ENCODE results near the gene SPATA20.

GRCh38 chr17:50541402-50541715 is 5.6 kb upstream of the SPATA20 start:
- TF ChIP-seq POLR2A (IDR thresholded peaks at IDR 0.05; ENCODE audit: low read length), result no peak
- no peak for TF ChIP-seq RNF2 (IDR thresholded peaks at IDR 0.05; ENCODE audit: borderline replicate concordance, low read depth)
- TF ChIP-seq CTCF (IDR thresholded peaks at IDR 0.05), result no peak
- TF ChIP-seq MYC (IDR thresholded peaks at IDR 0.05; ENCODE audit: borderline replicate concordance, low read length), result no peak
- TF ChIP-seq RCOR1 (IDR thresholded peaks at IDR 0.05; ENCODE audit: low read depth, low read length), result no peak
- TF ChIP-seq ZC3H11A (IDR thresholded peaks at IDR 0.05), result no peak

Data from A549 (cell line).